ENCODE measurements around the gene APLF.

GRCh38 chr2:68429311-68429826, 38.0 kb upstream of the APLF start:
- no peak for TF ChIP-seq CTCF (IDR thresholded peaks at IDR 0.05; ENCODE audit: low read length)
- no peak for TF ChIP-seq EZH2 (optimal IDR thresholded peaks at IDR 0.05; ENCODE audit: low read depth, low read length)
- no peak for TF ChIP-seq EZH2phosphoT487 (IDR thresholded peaks at IDR 0.05; ENCODE audit: low read length)

Measured in MM.1S (cell line).